ENCODE data around the gene TTC39B.

Gene TTC39B

DNA sequence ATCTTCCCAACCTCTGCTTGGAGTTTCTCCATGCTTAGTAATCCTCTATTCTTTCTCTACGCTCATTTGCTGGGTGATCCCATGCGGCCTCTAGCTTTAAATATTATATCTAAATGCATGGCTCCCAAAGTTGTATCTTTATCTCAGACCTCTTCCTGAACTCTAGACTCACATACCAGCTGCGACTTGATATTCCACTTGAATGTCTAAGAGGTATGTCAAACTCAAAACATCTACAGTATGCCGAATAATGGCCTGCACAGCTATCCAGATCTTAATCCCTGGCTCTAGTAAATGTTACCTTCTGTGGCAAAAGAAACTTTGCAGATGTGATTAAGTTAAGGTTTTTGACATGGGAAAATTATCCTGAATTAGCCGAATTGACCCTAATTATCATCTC is 179.2 kb downstream of the TTC39B start (continued):
- TF ChIP-seq, protein P1, sequence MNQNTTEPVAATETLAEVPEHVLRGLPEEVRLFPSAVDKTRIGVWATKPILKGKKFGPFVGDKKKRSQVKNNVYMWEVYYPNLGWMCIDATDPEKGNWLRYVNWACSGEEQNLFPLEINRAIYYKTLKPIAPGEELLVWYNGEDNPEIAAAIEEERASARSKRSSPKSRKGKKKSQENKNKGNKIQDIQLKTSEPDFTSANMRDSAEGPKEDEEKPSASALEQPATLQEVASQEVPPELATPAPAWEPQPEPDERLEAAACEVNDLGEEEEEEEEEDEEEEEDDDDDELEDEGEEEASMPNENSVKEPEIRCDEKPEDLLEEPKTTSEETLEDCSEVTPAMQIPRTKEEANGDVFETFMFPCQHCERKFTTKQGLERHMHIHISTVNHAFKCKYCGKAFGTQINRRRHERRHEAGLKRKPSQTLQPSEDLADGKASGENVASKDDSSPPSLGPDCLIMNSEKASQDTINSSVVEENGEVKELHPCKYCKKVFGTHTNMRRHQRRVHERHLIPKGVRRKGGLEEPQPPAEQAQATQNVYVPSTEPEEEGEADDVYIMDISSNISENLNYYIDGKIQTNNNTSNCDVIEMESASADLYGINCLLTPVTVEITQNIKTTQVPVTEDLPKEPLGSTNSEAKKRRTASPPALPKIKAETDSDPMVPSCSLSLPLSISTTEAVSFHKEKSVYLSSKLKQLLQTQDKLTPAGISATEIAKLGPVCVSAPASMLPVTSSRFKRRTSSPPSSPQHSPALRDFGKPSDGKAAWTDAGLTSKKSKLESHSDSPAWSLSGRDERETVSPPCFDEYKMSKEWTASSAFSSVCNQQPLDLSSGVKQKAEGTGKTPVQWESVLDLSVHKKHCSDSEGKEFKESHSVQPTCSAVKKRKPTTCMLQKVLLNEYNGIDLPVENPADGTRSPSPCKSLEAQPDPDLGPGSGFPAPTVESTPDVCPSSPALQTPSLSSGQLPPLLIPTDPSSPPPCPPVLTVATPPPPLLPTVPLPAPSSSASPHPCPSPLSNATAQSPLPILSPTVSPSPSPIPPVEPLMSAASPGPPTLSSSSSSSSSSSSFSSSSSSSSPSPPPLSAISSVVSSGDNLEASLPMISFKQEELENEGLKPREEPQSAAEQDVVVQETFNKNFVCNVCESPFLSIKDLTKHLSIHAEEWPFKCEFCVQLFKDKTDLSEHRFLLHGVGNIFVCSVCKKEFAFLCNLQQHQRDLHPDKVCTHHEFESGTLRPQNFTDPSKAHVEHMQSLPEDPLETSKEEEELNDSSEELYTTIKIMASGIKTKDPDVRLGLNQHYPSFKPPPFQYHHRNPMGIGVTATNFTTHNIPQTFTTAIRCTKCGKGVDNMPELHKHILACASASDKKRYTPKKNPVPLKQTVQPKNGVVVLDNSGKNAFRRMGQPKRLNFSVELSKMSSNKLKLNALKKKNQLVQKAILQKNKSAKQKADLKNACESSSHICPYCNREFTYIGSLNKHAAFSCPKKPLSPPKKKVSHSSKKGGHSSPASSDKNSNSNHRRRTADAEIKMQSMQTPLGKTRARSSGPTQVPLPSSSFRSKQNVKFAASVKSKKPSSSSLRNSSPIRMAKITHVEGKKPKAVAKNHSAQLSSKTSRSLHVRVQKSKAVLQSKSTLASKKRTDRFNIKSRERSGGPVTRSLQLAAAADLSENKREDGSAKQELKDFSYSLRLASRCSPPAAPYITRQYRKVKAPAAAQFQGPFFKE (tag by site-specific recombination; IDR thresholded peaks at IDR 0.05; ENCODE audit: borderline replicate concordance) = no peak
- TF ChIP-seq ZNF174 (tag by site-specific recombination; IDR thresholded peaks at IDR 0.05) (no peak), ZNF155 (tag by site-specific recombination; IDR thresholded peaks at IDR 0.05) (no peak), ZFP41 (tag by site-specific recombination; IDR thresholded peaks at IDR 0.05; ENCODE audit: borderline replicate concordance) (no peak), ZNF837 (tag by site-specific recombination; IDR thresholded peaks at IDR 0.05) (no peak)
- TF ChIP-seq, protein P2, sequence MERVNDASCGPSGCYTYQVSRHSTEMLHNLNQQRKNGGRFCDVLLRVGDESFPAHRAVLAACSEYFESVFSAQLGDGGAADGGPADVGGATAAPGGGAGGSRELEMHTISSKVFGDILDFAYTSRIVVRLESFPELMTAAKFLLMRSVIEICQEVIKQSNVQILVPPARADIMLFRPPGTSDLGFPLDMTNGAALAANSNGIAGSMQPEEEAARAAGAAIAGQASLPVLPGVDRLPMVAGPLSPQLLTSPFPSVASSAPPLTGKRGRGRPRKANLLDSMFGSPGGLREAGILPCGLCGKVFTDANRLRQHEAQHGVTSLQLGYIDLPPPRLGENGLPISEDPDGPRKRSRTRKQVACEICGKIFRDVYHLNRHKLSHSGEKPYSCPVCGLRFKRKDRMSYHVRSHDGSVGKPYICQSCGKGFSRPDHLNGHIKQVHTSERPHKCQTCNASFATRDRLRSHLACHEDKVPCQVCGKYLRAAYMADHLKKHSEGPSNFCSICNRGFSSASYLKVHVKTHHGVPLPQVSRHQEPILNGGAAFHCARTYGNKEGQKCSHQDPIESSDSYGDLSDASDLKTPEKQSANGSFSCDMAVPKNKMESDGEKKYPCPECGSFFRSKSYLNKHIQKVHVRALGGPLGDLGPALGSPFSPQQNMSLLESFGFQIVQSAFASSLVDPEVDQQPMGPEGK (tag by site-specific recombination; IDR thresholded peaks at IDR 0.05) = no peak

DNA sequence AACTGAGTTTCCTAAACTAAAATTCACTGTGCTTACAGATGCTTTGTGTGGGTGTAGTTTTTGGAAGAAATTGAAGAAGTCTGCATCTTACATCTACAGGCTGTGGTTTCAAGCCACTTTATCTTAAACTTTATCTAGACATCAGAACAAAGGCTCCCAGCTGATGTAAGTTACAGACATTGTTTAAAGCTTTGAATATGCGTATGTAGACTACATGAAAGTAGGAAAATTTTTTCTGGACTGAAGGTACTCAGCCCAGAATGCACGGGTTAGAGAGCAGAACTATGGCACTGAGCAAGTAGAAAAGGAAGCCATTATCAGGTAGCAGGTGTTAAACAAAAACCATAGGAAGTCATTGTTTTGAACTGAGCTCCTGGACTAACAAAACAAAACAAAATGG is 185.4 kb downstream of the TTC39B start:
- POLR2A ChIA-PET = no interaction called here
- no peak for TF ChIP-seq ZNF266 (tag by site-specific recombination; IDR thresholded peaks at IDR 0.05; ENCODE audit: low read depth)
- TF ChIP-seq ZNF24 (tag by site-specific recombination; IDR thresholded peaks at IDR 0.05) = no peak
- TF ChIP-seq ZNF600 (tag by site-specific recombination; IDR thresholded peaks at IDR 0.05) = no peak
- TF ChIP-seq ZNF792 (tag by site-specific recombination; IDR thresholded peaks at IDR 0.05) = no peak
- TF ChIP-seq, protein P3, sequence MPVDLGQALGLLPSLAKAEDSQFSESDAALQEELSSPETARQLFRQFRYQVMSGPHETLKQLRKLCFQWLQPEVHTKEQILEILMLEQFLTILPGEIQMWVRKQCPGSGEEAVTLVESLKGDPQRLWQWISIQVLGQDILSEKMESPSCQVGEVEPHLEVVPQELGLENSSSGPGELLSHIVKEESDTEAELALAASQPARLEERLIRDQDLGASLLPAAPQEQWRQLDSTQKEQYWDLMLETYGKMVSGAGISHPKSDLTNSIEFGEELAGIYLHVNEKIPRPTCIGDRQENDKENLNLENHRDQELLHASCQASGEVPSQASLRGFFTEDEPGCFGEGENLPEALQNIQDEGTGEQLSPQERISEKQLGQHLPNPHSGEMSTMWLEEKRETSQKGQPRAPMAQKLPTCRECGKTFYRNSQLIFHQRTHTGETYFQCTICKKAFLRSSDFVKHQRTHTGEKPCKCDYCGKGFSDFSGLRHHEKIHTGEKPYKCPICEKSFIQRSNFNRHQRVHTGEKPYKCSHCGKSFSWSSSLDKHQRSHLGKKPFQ (tag by site-specific recombination; IDR thresholded peaks at IDR 0.05) = no peak
- no peak for TF ChIP-seq ZNF133 (tag by site-specific recombination; IDR thresholded peaks at IDR 0.05)

DNA sequence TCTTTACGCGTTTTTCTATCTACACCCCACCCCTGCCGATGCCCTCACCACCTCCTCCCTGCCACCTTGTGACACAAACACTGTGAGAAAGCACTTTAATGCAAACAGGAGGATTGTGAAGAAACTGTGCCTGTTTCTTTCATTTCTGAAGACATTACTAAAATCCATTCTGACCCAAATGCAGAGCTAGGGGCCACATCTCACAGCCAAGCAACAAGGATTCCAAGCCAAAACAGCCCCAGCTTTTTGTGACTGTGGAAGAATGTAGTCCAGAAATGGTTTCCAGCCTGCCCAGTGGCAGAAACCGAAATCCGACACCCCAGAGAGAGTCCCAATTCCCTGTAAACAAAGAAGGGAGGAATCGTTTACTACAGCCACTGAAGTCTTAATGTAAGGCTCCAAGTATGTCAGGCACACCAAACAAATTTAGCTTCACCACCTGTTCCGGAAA is 190.9 kb downstream of the TTC39B start:
- no peak for TF ChIP-seq ZNF133 (tag by site-specific recombination; IDR thresholded peaks at IDR 0.05)
- no peak for TF ChIP-seq ZNF146 (tag by site-specific recombination; IDR thresholded peaks at IDR 0.05)
- TF ChIP-seq, protein P4, sequence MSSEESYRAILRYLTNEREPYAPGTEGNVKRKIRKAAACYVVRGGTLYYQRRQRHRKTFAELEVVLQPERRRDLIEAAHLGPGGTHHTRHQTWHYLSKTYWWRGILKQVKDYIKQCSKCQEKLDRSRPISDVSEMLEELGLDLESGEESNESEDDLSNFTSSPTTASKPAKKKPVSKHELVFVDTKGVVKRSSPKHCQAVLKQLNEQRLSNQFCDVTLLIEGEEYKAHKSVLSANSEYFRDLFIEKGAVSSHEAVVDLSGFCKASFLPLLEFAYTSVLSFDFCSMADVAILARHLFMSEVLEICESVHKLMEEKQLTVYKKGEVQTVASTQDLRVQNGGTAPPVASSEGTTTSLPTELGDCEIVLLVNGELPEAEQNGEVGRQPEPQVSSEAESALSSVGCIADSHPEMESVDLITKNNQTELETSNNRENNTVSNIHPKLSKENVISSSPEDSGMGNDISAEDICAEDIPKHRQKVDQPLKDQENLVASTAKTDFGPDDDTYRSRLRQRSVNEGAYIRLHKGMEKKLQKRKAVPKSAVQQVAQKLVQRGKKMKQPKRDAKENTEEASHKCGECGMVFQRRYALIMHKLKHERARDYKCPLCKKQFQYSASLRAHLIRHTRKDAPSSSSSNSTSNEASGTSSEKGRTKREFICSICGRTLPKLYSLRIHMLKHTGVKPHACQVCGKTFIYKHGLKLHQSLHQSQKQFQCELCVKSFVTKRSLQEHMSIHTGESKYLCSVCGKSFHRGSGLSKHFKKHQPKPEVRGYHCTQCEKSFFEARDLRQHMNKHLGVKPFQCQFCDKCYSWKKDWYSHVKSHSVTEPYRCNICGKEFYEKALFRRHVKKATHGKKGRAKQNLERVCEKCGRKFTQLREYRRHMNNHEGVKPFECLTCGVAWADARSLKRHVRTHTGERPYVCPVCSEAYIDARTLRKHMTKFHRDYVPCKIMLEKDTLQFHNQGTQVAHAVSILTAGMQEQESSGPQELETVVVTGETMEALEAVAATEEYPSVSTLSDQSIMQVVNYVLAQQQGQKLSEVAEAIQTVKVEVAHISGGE (tag by site-specific recombination; conservative IDR thresholded peaks at IDR 0.05; ENCODE audit: low read depth) = no peak
- TF ChIP-seq MZF1 (tag by site-specific recombination; IDR thresholded peaks at IDR 0.05; ENCODE audit: borderline replicate concordance) = no peak
- TF ChIP-seq, protein P5, sequence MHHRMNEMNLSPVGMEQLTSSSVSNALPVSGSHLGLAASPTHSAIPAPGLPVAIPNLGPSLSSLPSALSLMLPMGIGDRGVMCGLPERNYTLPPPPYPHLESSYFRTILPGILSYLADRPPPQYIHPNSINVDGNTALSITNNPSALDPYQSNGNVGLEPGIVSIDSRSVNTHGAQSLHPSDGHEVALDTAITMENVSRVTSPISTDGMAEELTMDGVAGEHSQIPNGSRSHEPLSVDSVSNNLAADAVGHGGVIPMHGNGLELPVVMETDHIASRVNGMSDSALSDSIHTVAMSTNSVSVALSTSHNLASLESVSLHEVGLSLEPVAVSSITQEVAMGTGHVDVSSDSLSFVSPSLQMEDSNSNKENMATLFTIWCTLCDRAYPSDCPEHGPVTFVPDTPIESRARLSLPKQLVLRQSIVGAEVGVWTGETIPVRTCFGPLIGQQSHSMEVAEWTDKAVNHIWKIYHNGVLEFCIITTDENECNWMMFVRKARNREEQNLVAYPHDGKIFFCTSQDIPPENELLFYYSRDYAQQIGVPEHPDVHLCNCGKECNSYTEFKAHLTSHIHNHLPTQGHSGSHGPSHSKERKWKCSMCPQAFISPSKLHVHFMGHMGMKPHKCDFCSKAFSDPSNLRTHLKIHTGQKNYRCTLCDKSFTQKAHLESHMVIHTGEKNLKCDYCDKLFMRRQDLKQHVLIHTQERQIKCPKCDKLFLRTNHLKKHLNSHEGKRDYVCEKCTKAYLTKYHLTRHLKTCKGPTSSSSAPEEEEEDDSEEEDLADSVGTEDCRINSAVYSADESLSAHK (tag by site-specific recombination; IDR thresholded peaks at IDR 0.05) = peak; percentile 84
- 0 out of 2 replicates have a peak, but pooled peaks cover 3% of the 10 kb centered on the region for H3K4me1 ChIP-seq (ENCODE audit: control insufficient read depth, insufficient read depth, low read length)
- ChIA-PET CTCF (interaction anchor here (0.6 to 3.0 kb wide), 3 partner anchors 12 to 68 kb away, joined by 3 to 21 read pairs (median 5); no protein-coding TSS in a partner anchor), POLR2A (no interaction called here)
- no peaks in the 10 kb centered on the region for H3K36me3 ChIP-seq (ENCODE audit: control insufficient read depth in 2 of 2, insufficient read depth in 1 of 2, low read length in 2 of 2)
- no peaks in the 10 kb centered on the region for H3K9me3 ChIP-seq (ENCODE audit: control insufficient read depth, insufficient read depth, low read depth, low read length)
- no peak overlapping the region for H3K27ac ChIP-seq (ENCODE audit: extremely low read depth, low read depth, low read length)
- no peak overlapping the region for H3K4me3 ChIP-seq (ENCODE audit: low read depth, low read length)

More for the DNA sequence above, 185.4 kb downstream of the TTC39B start:
- H3K4me3 ChIP-seq (ENCODE audit: low read depth, low read length) = no peak overlapping the region
- H3K4me1 ChIP-seq (ENCODE audit: control insufficient read depth, insufficient read depth, low read length) = no peaks in the 10 kb centered on the region
- no peaks in the 10 kb centered on the region for H3K36me3 ChIP-seq (ENCODE audit: control insufficient read depth in 2 of 2, insufficient read depth in 1 of 2, low read length in 2 of 2)
- H3K9me3 ChIP-seq (ENCODE audit: control insufficient read depth, insufficient read depth, low read depth, low read length) = no peaks in the 10 kb centered on the region
- no peak overlapping the region for H3K27ac ChIP-seq (ENCODE audit: extremely low read depth, low read depth, low read length)
- CTCF ChIA-PET = interaction anchor here (1.0 to 2.0 kb wide), 2 partner anchors 14 to 16 kb away, joined by 3 to 8 read pairs; no protein-coding TSS in a partner anchor
